ENCODE data around the gene ALOX15B.

Gene ALOX15B

GRCh38 chr17:8015957-8016631 lies 22.8 kb upstream of the ALOX15B start:
- Mint-ChIP-seq H3K27me3 (ENCODE audit: low read depth, poor library complexity) (peaks cover 79% of the 10 kb centered on the region), H3K4me3 (peak overlapping the region; percentile 82), H3K4me1 (peaks cover 28% of the 10 kb centered on the region), H3K9me3 (no peaks in the 10 kb centered on the region), H3K36me3 (ENCODE audit: low read depth) (no peaks in the 10 kb centered on the region), H3K27ac (no peak overlapping the region)
- peak; percentile 67 for DNase-seq
- TF ChIP-seq, protein P1, sequence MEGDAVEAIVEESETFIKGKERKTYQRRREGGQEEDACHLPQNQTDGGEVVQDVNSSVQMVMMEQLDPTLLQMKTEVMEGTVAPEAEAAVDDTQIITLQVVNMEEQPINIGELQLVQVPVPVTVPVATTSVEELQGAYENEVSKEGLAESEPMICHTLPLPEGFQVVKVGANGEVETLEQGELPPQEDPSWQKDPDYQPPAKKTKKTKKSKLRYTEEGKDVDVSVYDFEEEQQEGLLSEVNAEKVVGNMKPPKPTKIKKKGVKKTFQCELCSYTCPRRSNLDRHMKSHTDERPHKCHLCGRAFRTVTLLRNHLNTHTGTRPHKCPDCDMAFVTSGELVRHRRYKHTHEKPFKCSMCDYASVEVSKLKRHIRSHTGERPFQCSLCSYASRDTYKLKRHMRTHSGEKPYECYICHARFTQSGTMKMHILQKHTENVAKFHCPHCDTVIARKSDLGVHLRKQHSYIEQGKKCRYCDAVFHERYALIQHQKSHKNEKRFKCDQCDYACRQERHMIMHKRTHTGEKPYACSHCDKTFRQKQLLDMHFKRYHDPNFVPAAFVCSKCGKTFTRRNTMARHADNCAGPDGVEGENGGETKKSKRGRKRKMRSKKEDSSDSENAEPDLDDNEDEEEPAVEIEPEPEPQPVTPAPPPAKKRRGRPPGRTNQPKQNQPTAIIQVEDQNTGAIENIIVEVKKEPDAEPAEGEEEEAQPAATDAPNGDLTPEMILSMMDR (IDR thresholded peaks at IDR 0.05): no peak

DNA sequence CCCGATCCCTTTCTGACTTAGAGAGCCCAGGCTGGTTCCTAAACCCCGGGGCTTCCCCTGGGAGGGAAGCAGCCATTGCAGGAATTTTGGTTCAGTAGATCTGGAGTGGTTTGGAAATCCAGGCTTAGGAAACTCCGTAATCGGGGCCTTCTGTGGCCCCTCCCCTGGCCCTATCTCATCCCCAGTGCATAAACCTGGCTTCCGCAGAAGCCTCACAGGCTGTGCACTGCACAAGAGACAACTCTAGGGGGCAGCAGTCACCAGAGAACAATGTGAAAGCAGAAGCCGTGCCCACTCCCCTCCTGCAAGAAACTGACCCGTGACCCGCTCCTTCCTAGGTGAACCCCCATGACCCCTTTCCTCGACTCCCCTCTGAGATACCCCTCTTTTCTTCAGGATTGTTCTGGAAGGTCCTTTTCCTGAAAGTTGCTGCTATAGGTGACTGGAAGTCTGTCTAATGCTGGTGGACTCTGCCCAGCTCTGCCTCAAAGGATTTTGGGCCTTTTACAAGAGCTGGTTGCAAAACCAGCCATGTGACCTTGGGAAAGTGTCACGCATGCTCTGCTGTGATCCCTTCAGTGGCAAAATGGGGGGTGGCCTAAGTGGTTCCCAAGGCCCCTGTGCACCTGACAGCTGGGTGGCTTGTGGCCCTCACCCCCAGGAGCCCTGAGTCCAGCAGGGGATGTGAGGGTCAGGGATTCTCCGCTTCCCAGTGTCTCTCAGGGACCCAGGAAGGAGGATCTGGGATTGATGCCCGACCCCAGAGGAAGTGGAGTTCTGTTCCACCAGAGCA lies 22.0 kb upstream of the ALOX15B start:
- peak; percentile 70 for DNase-seq
- no peaks in the 10 kb centered on the region for H3K36me3 Mint-ChIP-seq (ENCODE audit: low read depth)
- no peaks in the 10 kb centered on the region for H3K9me3 Mint-ChIP-seq
- peaks cover 28% of the 10 kb centered on the region for H3K4me1 Mint-ChIP-seq
- TF ChIP-seq, protein P1 (IDR thresholded peaks at IDR 0.05): peak; percentile 78
- peak overlapping the region; percentile 82 for H3K4me3 Mint-ChIP-seq
- H3K27me3 Mint-ChIP-seq (ENCODE audit: low read depth, poor library complexity): peaks cover 82% of the 10 kb centered on the region
- no peak overlapping the region for H3K27ac Mint-ChIP-seq

- Mint-ChIP-seq H3K4me1 (peaks cover 33% of the 10 kb centered on the region), H3K4me3 (no peak overlapping the region), H3K9me3 (no peaks in the 10 kb centered on the region), H3K27me3 (ENCODE audit: low read depth, poor library complexity) (peaks cover 71% of the 10 kb centered on the region), H3K27ac (no peak overlapping the region), H3K36me3 (ENCODE audit: low read depth) (no peaks in the 10 kb centered on the region)
- no peak for DNase-seq
- TF ChIP-seq, protein P1 (IDR thresholded peaks at IDR 0.05): no peak
Observed at GRCh38 chr17:8018436-8018835, 20.4 kb upstream of the ALOX15B start.

DNA sequence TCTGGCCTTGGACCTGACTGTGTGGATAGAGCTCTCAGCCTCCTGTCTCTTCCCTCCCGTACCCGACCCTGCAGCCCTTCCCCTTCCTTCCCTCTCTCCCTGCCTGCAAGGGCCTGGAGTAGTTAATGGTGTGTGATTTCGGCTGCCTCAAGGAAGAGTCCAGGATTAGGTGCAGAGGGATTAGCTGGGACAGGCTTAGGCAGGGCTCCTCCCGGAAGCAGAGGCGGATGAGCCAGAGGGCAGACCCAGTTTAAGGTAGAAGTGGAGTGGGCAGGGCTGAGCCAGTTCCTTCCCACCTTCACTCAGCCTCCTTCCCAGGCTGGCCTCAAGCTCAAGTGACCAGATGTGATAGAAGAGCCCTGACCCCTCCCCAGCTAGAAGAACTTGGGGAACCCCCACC lies 19.7 kb upstream of the ALOX15B start:
- Mint-ChIP-seq H3K4me3 (no peak overlapping the region), H3K27me3 (ENCODE audit: low read depth, poor library complexity) (peaks cover 63% of the 10 kb centered on the region), H3K4me1 (peaks cover 29% of the 10 kb centered on the region), H3K9me3 (no peaks in the 10 kb centered on the region), H3K36me3 (ENCODE audit: low read depth) (no peaks in the 10 kb centered on the region), H3K27ac (no peak overlapping the region)
- TF ChIP-seq, protein P1 (IDR thresholded peaks at IDR 0.05): no peak
- DNase-seq: no peak

- no peak overlapping the region for H3K27ac Mint-ChIP-seq
- peaks cover 29% of the 10 kb centered on the region for H3K4me1 Mint-ChIP-seq
- H3K36me3 Mint-ChIP-seq (ENCODE audit: low read depth): no peaks in the 10 kb centered on the region
- H3K27me3 Mint-ChIP-seq (ENCODE audit: low read depth, poor library complexity): peaks cover 57% of the 10 kb centered on the region
- no peak for DNase-seq
- H3K4me3 Mint-ChIP-seq: no peak overlapping the region
- H3K9me3 Mint-ChIP-seq: no peaks in the 10 kb centered on the region
- TF ChIP-seq, protein P1 (IDR thresholded peaks at IDR 0.05): no peak
Observed at GRCh38 chr17:8019665-8020650, 18.9 kb upstream of the ALOX15B start.
